ENCODE data around the gene MICAL2. TPM values are rescaled to one million over a fixed set of nuclear protein-coding genes. Genes with fewer than 3 reads are reported as not detected.

The MICAL2 gene
- total and polyA plus RNA-seq, 2 of the 13 experiments (the other 11 are each of a cell fraction or from before 2014, with no cell fraction given), result 0.78 to 1.1 TPM

- TF ChIP-seq ATF4 (CRISPR knock-in tag; IDR thresholded peaks at IDR 0.05), result no peak
- TF ChIP-seq DMTF1 (CRISPR knock-in tag; IDR thresholded peaks at IDR 0.05), result no peak
- TF ChIP-seq KMT2A (CRISPR knock-in tag; IDR thresholded peaks at IDR 0.05), result no peak
Observed at GRCh38 chr11:12280199-12280837, 169.9 kb downstream of the MICAL2 start (continued).

- H3K79me2 ChIP-seq (ENCODE audit: insufficient read depth, low read length), result no peaks in the 10 kb centered on the region
- no peak overlapping the region for H3K4me2 ChIP-seq (ENCODE audit: low read depth, low read length)
- no peak overlapping the region for H3K9ac ChIP-seq (ENCODE audit: insufficient read depth, low read depth, low read length)
- intact Hi-C loops (cut with micrococcal nuclease; ENCODE audit: unreplicated experiment), result loop anchor here (1.0 to 5.0 kb wide), 4 partner anchors 159 to 494 kb away; no protein-coding TSS in a partner anchor
- peak; percentile 27; the same call in 1 of the 3 replicates for ATAC-seq
- no peaks in the 10 kb centered on the region for H4K20me1 ChIP-seq (ENCODE audit: insufficient read depth, low read length)
- no peaks in the 10 kb centered on the region for H3K9me3 ChIP-seq (ENCODE audit: low read length)
- POLR2A ChIA-PET, result interaction anchor here (1.1 kb wide), 1 partner anchor 230 kb away, joined by 3 read pairs; no protein-coding TSS in a partner anchor
- H3K4me3 ChIP-seq (replicated peaks in 1 of 3; ENCODE audit: insufficient read depth in 1 of 3, low read depth in 2 of 3, low read length in 3 of 3), result no peak overlapping the region
- no TSS peak for BruUV-seq (replicated peaks)
- FAIRE-seq, result no peak
- H3K36me3 ChIP-seq (replicated peaks in 1 of 2; ENCODE audit: control insufficient read depth in 1 of 2, insufficient read depth in 2 of 2, low read length in 2 of 2), result no peaks in the 10 kb centered on the region
- no peak for DNase-seq (ENCODE audit: low spot score)
- CTCF ChIA-PET (ENCODE audit: low intra/inter-chr PET ratio, low total read pairs), result interaction anchor here (1.3 to 4.0 kb wide), 6 partner anchors 45 to 492 kb away, joined by 4 to 52 read pairs (median 8); no protein-coding TSS in a partner anchor
- no peak overlapping the region for H3K27ac ChIP-seq (ENCODE audit: extremely low read length, insufficient read depth, low read length)
- H3K27me3 ChIP-seq (ENCODE audit: control insufficient read depth in 1 of 2, insufficient read depth in 2 of 2, low read length in 2 of 2), result peaks cover 0 to 9% of the 10 kb centered on the region in 2 experiments; a peak in 2 of 5 replicates
- 75% methylated on average over 4 of the region's 15 CpGs for WGBS (ENCODE audit: low lambda C conversion rate)
- peaks cover 12% of the 10 kb centered on the region for H3K4me1 ChIP-seq (ENCODE audit: insufficient read depth, low read length)
- in situ Hi-C loops (cut with HindIII; ENCODE audit: extremely low pct_ligation_motif_present, low pct_unique_long_range_greater_than_20kb), result loop anchor here (5.0 to 25.0 kb wide), 3 partner anchors 234 to 469 kb away; no protein-coding TSS in a partner anchor
- no peak overlapping the region for H2AFZ ChIP-seq (ENCODE audit: low read length)
- no peak for TF ChIP-seq ZNF276 (CRISPR knock-in tag; IDR thresholded peaks at IDR 0.05; ENCODE audit: low read depth)
- TF ChIP-seq ZBTB7B (CRISPR knock-in tag; IDR thresholded peaks at IDR 0.05), result no peak
- TF ChIP-seq FOXP1 (IDR thresholded peaks at IDR 0.05), result no peak
- TF ChIP-seq FOXP1 (CRISPR knock-in tag; IDR thresholded peaks at IDR 0.05), result no peak
- TF ChIP-seq NONO (IDR thresholded peaks at IDR 0.05), result no peak
- TF ChIP-seq NONO (CRISPR knock-in tag; conservative IDR thresholded peaks at IDR 0.05), result no peak
- no peak for TF ChIP-seq ZMAT3 (CRISPR knock-in tag; conservative IDR thresholded peaks at IDR 0.05)
- no peak for TF ChIP-seq TFDP2 (CRISPR knock-in tag; IDR thresholded peaks at IDR 0.05)
- no peak for TF ChIP-seq HNRNPL (IDR thresholded peaks at IDR 0.05; ENCODE audit: low read depth, low read length)
Observed at GRCh38 chr11:12280838-12281565, 170.6 kb downstream of the MICAL2 start.
